ENCODE data around the gene EHD4. TPM values are rescaled to one million over a fixed set of nuclear protein-coding genes. Genes with fewer than 3 reads are reported as not detected.

The EHD4 gene
- total and polyA plus RNA-seq, 9 of the 15 experiments (the other 6 are each of a cell fraction or from before 2014, with no cell fraction given), result 0.89 to 10.3 (median 6.4) TPM

DNA sequence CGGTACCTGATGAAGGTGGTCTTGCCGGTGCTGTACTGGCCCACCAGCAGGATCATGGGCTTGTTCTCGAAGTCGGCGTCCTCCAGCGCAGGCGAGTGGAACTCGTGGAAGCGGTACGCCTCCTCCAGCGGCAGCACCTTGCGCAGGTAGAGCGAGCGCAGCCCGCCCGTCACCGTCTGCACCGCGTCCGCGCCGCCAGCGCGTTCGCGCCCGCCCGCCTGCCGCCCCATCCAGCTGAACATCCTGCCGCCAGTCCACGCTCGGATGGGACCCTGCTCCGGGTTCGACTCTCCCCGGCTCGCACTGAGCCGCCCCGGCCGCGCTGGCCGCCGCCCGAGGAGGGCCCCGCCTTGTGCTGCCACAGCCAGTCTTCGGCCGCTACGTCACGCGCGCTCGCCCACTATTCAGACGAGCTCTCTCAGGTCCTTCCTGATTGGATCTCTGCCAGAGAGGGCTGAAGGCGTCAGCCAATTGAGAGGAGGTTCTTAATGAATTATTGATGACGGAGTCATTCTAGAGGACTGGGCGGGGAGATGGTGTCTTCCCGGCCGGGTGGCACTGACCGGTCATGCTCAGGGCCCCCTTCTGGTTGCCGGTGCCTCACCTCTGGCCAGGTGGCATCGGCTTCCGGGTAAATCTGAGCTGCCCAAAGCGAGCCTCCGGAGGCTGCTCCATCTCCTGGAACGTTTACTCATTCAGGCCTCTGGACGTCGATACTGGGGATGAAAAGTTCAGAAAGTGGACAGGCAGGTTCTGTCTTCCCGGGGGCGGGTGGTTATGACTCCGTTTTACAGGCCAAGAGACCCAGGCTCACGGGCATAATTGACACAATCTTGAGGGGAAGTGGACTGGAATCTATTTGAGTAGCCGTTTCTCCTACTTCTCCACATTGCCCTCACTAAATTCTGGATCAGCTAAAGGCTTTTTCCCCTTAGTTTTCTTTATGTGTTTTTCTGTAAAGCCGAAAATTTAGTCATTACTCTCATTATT, at the start of gene EHD4 (continued):
- TF ChIP-seq, protein P1, sequence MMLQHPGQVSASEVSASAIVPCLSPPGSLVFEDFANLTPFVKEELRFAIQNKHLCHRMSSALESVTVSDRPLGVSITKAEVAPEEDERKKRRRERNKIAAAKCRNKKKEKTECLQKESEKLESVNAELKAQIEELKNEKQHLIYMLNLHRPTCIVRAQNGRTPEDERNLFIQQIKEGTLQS (IDR thresholded peaks at IDR 0.05), result no peak
- TF ChIP-seq, protein P1 (CRISPR knock-in tag; conservative IDR thresholded peaks at IDR 0.05), result no peak
- TF ChIP-seq GTF2B (IDR thresholded peaks at IDR 0.05; ENCODE audit: extremely low read depth, insufficient read length), result no peak
- peak; percentile 45; the same call in 1 of the 2 replicates for TF ChIP-seq RFX5 (IDR thresholded peaks at IDR 0.05; ENCODE audit: low read depth, low read length)
- TF ChIP-seq PCBP2 (IDR thresholded peaks at IDR 0.05; ENCODE audit: low read depth, low read length, poor library complexity, severe bottlenecking), result no peak
- TF ChIP-seq ZNF143 (CRISPR knock-in tag; IDR thresholded peaks at IDR 0.05), result no peak
- TF ChIP-seq NR2F6 (CRISPR knock-in tag; IDR thresholded peaks at IDR 0.05), result no peak
- no peak for TF ChIP-seq DEAF1 (CRISPR knock-in tag; IDR thresholded peaks at IDR 0.05)
- TF ChIP-seq DPF2 (IDR thresholded peaks at IDR 0.05), result 0 out of 2 replicates have a peak, but pooled peaks have one; percentile 24
- no peak for TF ChIP-seq TAF7 (tag; IDR thresholded peaks at IDR 0.05)
- no peak for TF ChIP-seq MBD1 (CRISPR knock-in tag; IDR thresholded peaks at IDR 0.05)
- TF ChIP-seq ZNF146 (CRISPR knock-in tag; IDR thresholded peaks at IDR 0.05; ENCODE audit: unreplicated experiment), result no peak
- no peak; the same call in 1 of the 2 replicates for TF ChIP-seq CREB3 (tag; conservative IDR thresholded peaks at IDR 0.05; ENCODE audit: low read depth)
- TF ChIP-seq TEAD2 (tag; IDR thresholded peaks at IDR 0.05), result no peak
- TF ChIP-seq ZNF41 (CRISPR knock-in tag; conservative IDR thresholded peaks at IDR 0.05), result no peak
- TF ChIP-seq POLR2B (IDR thresholded peaks at IDR 0.05; ENCODE audit: low read depth, partially characterized antibody), result peak; percentile 69
- TF ChIP-seq ETV6 (IDR thresholded peaks at IDR 0.05; ENCODE audit: borderline replicate concordance in 1 of 2, low read depth in 2 of 2, low read length in 1 of 2), result no peak
- TF ChIP-seq ETV6 (CRISPR knock-in tag; IDR thresholded peaks at IDR 0.05; ENCODE audit: borderline replicate concordance), result no peak
- no peak for TF ChIP-seq SRSF1 (IDR thresholded peaks at IDR 0.05; ENCODE audit: low read depth, low read length)
- peak; percentile 66 for TF ChIP-seq ATF1 (CRISPR knock-in tag; IDR thresholded peaks at IDR 0.05)
- TF ChIP-seq ATF1 (tag; IDR thresholded peaks at IDR 0.05), result peak; percentile 98
- peak in 1 of 2 experiments; percentile 74; a peak in 2 of 4 replicates for TF ChIP-seq MAZ (CRISPR knock-in tag; conservative IDR thresholded peaks at IDR 0.05 in 1 of 2, IDR thresholded peaks at IDR 0.05 in 1 of 2)

All from K562 (cell line).